Endothelial cell of umbilical vein (primary cell): ENCODE data around the gene NT5C3A. TPM values are rescaled to one million over a fixed set of nuclear protein-coding genes. Genes with fewer than 3 reads are reported as not detected.
A peak's percentile ranks its signal among the peaks of the same experiment; 100 is the strongest.

Source experiments
- Bru-seq: library from RNA; stranded (reverse); fragments of 400-500 nt; gene quantifications from one replicate; lab custom pipeline; 2021; lab: Mats Ljungman, UMichigan
- BruChase-seq, 2 experiments: library from RNA; stranded (reverse); fragments of 400-500 nt; gene quantifications; one replicate each; lab custom pipeline; 2021; lab: Mats Ljungman, UMichigan
- BruUV-seq: library from RNA; stranded (reverse); fragments of 400-500 nt; replicated peaks from 2 replicates; lab custom pipeline; 2021; lab: Mats Ljungman, UMichigan
- CTCF ChIA-PET: fragments of 300-600, 350-600 bp; sonication (Branson Sonifier 250); formaldehyde crosslinking; loops from one replicate; lab custom pipeline; 2021; ENCODE audit warnings: antibody characterized with exemption, inconsistent platforms; lab: Charles Lee
- POLR2A ChIA-PET: fragments of 300-600, 350-600 bp; sonication (Branson Sonifier 250); formaldehyde crosslinking; loops from one replicate; lab custom pipeline; 2021; ENCODE audit warnings: antibody characterized with exemption, inconsistent platforms; lab: Charles Lee
- DNase-seq: peaks from one replicate; pipeline ENCODE4 v3.0.0-alpha.2; 2011; ENCODE audit warnings: low read depth, low spot score
- FAIRE-seq: peaks from 2 replicates; lab custom pipeline; 2011; peaks lifted over from hg19 to GRCh38; lab: Jason Lieb, UNC
- H2AFZ ChIP-seq: 2 replicates; pipeline ENCODE4 v1.6.0; 2012; ENCODE audit warnings: low read depth, low read length, control low read depth, inconsistent platforms
- H3K27ac ChIP-seq: 2 replicates; pipeline ENCODE4 v1.5.1; 2011; ENCODE audit warnings: low read depth, mild to moderate bottlenecking, control low read depth, low read length, moderate library complexity; ENCODE audit not compliant: insufficient read depth
- H3K27me3 ChIP-seq, 2 experiments: 2 replicates each; pipeline versions ENCODE4 v1.6.0 to v1.6.1; 2011; ENCODE audit warnings: low read length in 2 of 2, mixed read lengths in 1 of 2; ENCODE audit not compliant: control insufficient read depth in 2 of 2, insufficient read depth in 2 of 2
- H3K36me3 ChIP-seq, 2 experiments: 2 replicates in 1 of 2; 3 replicates in 1 of 2; pipeline ENCODE4 v1.5.1; 2011; ENCODE audit warnings: low read length in 2 of 2, mild to moderate bottlenecking in 1 of 2, moderate library complexity in 1 of 2; ENCODE audit not compliant: control insufficient read depth in 2 of 2, insufficient read depth in 2 of 2; ENCODE audit errors: extremely low read depth in 1 of 2
- H3K4me1 ChIP-seq: 3 replicates; pipeline ENCODE4 v1.5.1; 2011; ENCODE audit warnings: mild to moderate bottlenecking, low read length; ENCODE audit not compliant: control insufficient read depth, insufficient read depth; ENCODE audit errors: extremely low read depth
- H3K4me2 ChIP-seq: 2 replicates; pipeline ENCODE4 v1.6.1; 2011; ENCODE audit warnings: low read length, control low read depth, mixed read lengths; ENCODE audit not compliant: insufficient read depth
- H3K4me3 ChIP-seq, 3 experiments: fragments of 200-600 bp in 1 of 3; sonication (generic), shearing (Covaris generic) in 1 of 3; replicated peaks in 1 of 3; 2 replicates each; pipeline ENCODE4 v1.5.1; 2011 to 2016; ENCODE audit warnings: control low read depth in 3 of 3, low read length in 3 of 3, mild to moderate bottlenecking in 2 of 3, inconsistent platforms in 1 of 3, low read depth in 1 of 3, moderate library complexity in 1 of 3; ENCODE audit not compliant: insufficient read depth in 1 of 3
- H3K79me2 ChIP-seq: 2 replicates; pipeline ENCODE4 v1.6.0; 2012; ENCODE audit warnings: low read length, inconsistent platforms; ENCODE audit not compliant: control insufficient read depth, insufficient read depth
- H3K9ac ChIP-seq: replicated peaks from 2 replicates; pipeline ENCODE3; 2011; ENCODE audit warnings: low read length, control low read depth; ENCODE audit not compliant: insufficient read depth; ENCODE audit errors: extremely low read depth
- H3K9me1 ChIP-seq: replicated peaks from 3 replicates; pipeline ENCODE4 v1.6.0; 2011; ENCODE audit warnings: mild to moderate bottlenecking, low read length; ENCODE audit not compliant: control insufficient read depth, insufficient read depth; ENCODE audit errors: extremely low read depth
- H3K9me3 ChIP-seq: replicated peaks from 2 replicates; pipeline ENCODE4 v1.5.1; 2012; ENCODE audit warnings: low read length, inconsistent platforms; ENCODE audit not compliant: control insufficient read depth, insufficient read depth
- H4K20me1 ChIP-seq: replicated peaks from 2 replicates; pipeline ENCODE3; 2011; ENCODE audit warnings: mild to moderate bottlenecking, low read length; ENCODE audit not compliant: control insufficient read depth, insufficient read depth; ENCODE audit errors: extremely low read depth
- CTCF ChIP-seq, 2 donors: IDR thresholded peaks; 1 replicate in 1 of 2; 2 replicates in 1 of 2; pipeline ENCODE4 v1.5.1; 2011; ENCODE audit warnings: low read length in 2 of 2, mild to moderate bottlenecking in 2 of 2, moderate library complexity in 2 of 2, control low read depth in 1 of 2, inconsistent platforms in 1 of 2, low read depth in 1 of 2; ENCODE audit not compliant: insufficient read depth in 1 of 2; ENCODE audit errors: extremely low read depth in 1 of 2
- EZH2 ChIP-seq: IDR thresholded peaks from 2 replicates; pipeline ENCODE4 v1.6.1; 2012; ENCODE audit warnings: borderline replicate concordance, low read depth, mild to moderate bottlenecking, moderate library complexity, low read length, inconsistent platforms; ENCODE audit not compliant: severe bottlenecking
- FOS ChIP-seq: IDR thresholded peaks from 2 replicates; pipeline ENCODE4 v1.6.1; 2011; ENCODE audit warnings: mild to moderate bottlenecking, low read length, moderate library complexity, borderline replicate concordance; ENCODE audit not compliant: insufficient read depth
- GATA2 ChIP-seq: IDR thresholded peaks from 2 replicates; pipeline ENCODE4 v1.7.0; 2011; ENCODE audit warnings: low read depth, mild to moderate bottlenecking, moderate library complexity, mixed read lengths, low read length; ENCODE audit not compliant: insufficient read length, insufficient read depth
- JUN ChIP-seq: IDR thresholded peaks from 2 replicates; pipeline ENCODE4 v1.6.1; 2011; ENCODE audit warnings: borderline replicate concordance, low read depth; ENCODE audit not compliant: insufficient read length, insufficient read depth
- MAX ChIP-seq: IDR thresholded peaks from 2 replicates; pipeline ENCODE4 v1.6.1; 2011; ENCODE audit not compliant: insufficient read depth, insufficient read length
- MYC ChIP-seq: IDR thresholded peaks from one replicate; pipeline ENCODE4 v1.6.1; 2011; ENCODE audit warnings: mild to moderate bottlenecking, low read depth, low read length
- POLR2A ChIP-seq: IDR thresholded peaks from 2 replicates; pipeline ENCODE4 v1.6.1; 2012; ENCODE audit warnings: low read depth, mild to moderate bottlenecking, control low read depth, low read length
- POLR2AphosphoS5 ChIP-seq: IDR thresholded peaks from 2 replicates; pipeline ENCODE4 v1.6.1; 2012; ENCODE audit warnings: low read depth, mild to moderate bottlenecking, control low read depth, low read length, moderate library complexity; ENCODE audit not compliant: insufficient read depth
- dilution Hi-C: fragments of 300-500 bp; cut with MboI; formaldehyde crosslinking; loops from one replicate; pipeline ENCODE4 v1.15.0; 2019; ENCODE audit warnings: low sequenced_read_pairs; ENCODE audit not compliant: extremely low pct_ligation_motif_present
- intact Hi-C: fragments of 100-400 bp; cut with micrococcal nuclease; formaldehyde crosslinking; loops from one replicate; pipeline ENCODE4 v1.10.0; 2022
- long read RNA-seq: library from polyadenylated mRNA; stranded (forward); transcript quantifications from one replicate; pipeline ENCODE4 v2.0.0, GENCODE V29; 2021
- polyA minus RNA-seq, 3 experiments: library from RNA; depleted of rRNA, polyadenylated mRNA; stranded (reverse); fragments of >200 nt; gene quantifications; 1 replicate in 1 of 3; 2 replicates in 2 of 3; pipeline ENCODE4 v1.2.3, GENCODE V29; 2011
- polyA plus RNA-seq, 4 experiments: library from polyadenylated mRNA; depleted of rRNA in 3 of 4; stranded (reverse) in 3 of 4; unstranded in 1 of 4; fragments of >200 nt; gene quantifications; 2 replicates each; pipeline versions ENCODE4 v1.2.1 to v1.2.3, GENCODE V29; 2011 to 2012; ENCODE audit warnings: missing spikeins in 1 of 4
- total RNA-seq: library from RNA; stranded (reverse); gene quantifications from 2 replicates; pipeline ENCODE4 v1.2.3, GENCODE V29; 2021

Gene NT5C3A
- total RNA-seq, result 22.0 and 22.6 TPM in 2 replicates
- 4.3 and 7.1 TPM in 2 replicates for polyA plus RNA-seq
- polyA plus RNA-seq (2011; cell fraction: cytosol; rRNA removed), result 8.3 and 10.0 TPM in 2 replicates
- 9.9 and 15.2 TPM in 2 replicates for polyA plus RNA-seq (2011; cell fraction: nucleus; rRNA removed)
- 15.0 and 19.7 TPM in 2 replicates for polyA plus RNA-seq (2012)
- polyA minus RNA-seq, result 2.7 and 4.6 TPM in 2 replicates
- 10.5 TPM for polyA minus RNA-seq (2011; cell fraction: cytosol; rRNA and poly(A)+ RNA removed)
- 12.7 and 13.5 TPM in 2 replicates for polyA minus RNA-seq (2011; cell fraction: nucleus; rRNA and poly(A)+ RNA removed)
- Bru-seq, nascent RNA, result percentile 87 among the genes with signal in this experiment
- BruChase-seq, experiment 1, labeled RNA remaining after a 6-hour chase, result percentile 71 among the genes with signal in this experiment
- BruChase-seq, experiment 2, labeled RNA remaining after a 2-hour chase, result percentile 76 among the genes with signal in this experiment
- long read RNA-seq, transcript NT5C3A-201 (9 exons, 1,704 nt), result major isoform, 49 of 73 reads
- long read RNA-seq, transcript NT5C3A-204 (10 exons, 1,759 nt), result minor isoform, 10 of 73 reads
- long read RNA-seq, partial matches to known transcripts, result 3 of 73 reads
- long read RNA-seq, other reads (novel, unspliced or antisense), result 10 of 73 reads

GRCh38 chr7:33062023-33062781 is at the start of gene NT5C3A:
TSS of gene NT5C3A (minus strand) at chr7:33062776. CDS start at chr7:33062705, 71 bp downstream.
- peak within 1 kb of the TSS; percentile 87 to 95 (median 87) for H3K4me3 ChIP-seq
- H3K4me2 ChIP-seq, result peak within 1 kb of the TSS; percentile 93
- peaks cover 51% of the 10 kb centered on the region for H3K79me2 ChIP-seq
- intact Hi-C loops (loop anchor here (1.0 to 5.0 kb wide), 5 partner anchors 8 to 570 kb away; partner anchors contain the start of genes LSM5 and RP9), dilution Hi-C loops (no loop called here)
- H3K36me3 ChIP-seq, result no peaks in the 10 kb centered on the region
- no peaks in the 10 kb centered on the region for H3K27me3 ChIP-seq
- POLR2A ChIA-PET, result interaction anchor here (0.6 to 1.0 kb wide), 6 partner anchors 10 to 300 kb away, joined by 3 to 6 read pairs (median 4); partner anchors contain the start of gene FKBP9
- DNase-seq, result peak; percentile 48
- H4K20me1 ChIP-seq, result peaks cover 2% of the 10 kb centered on the region
- no peak for FAIRE-seq
- no TSS peak for BruUV-seq
- H2AFZ ChIP-seq, result peak within 1 kb of the TSS; percentile 96
- no peaks in the 10 kb centered on the region for H3K9me1 ChIP-seq
- H3K9ac ChIP-seq, result peak within 1 kb of the TSS; percentile 89
- no peaks in the 10 kb centered on the region for H3K9me3 ChIP-seq
- peak within 1 kb of the TSS; percentile 81 for H3K27ac ChIP-seq
- CTCF ChIA-PET, result interaction anchor here (0.7 to 2.2 kb wide), 9 partner anchors 11 to 262 kb away, joined by 3 to 24 read pairs (median 3); partner anchors contain the start of gene RP9
- H3K4me1 ChIP-seq, result peaks cover 15% of the 10 kb centered on the region
- TF ChIP-seq POLR2A (no peak), MYC (no peak), CTCF (IDR thresholded peaks at IDR 0.05; ENCODE audit: extremely low read depth in 1 of 2, insufficient read depth in 1 of 2, low read depth in 1 of 2, low read length in 2 of 2) (no peak), JUN (no peak), GATA2 (no peak), FOS (no peak), POLR2AphosphoS5 (no peak), MAX (no peak), EZH2 (no peak)
